HG03558 (cell line): ENCODE results near the gene PA2G4.
"Not testable (repeated sequence)": the region's sequence is repeated elsewhere in the genome, so short reads cannot be mapped to it uniquely, and the experiment has no call there.

Experiments used
- ATAC-seq: cut with Tn5 transposase; IDR thresholded peaks from one replicate; pipeline ENCODE4 v1.9.1; 2021; ENCODE audit warnings: moderate number of reproducible peaks; ENCODE audit not compliant: unreplicated experiment; ENCODE audit errors: extremely low read depth

PA2G4 gene

GRCh38 chr12:56104109-56104814 is at the start of gene PA2G4:
Gene PA2G4, plus strand, starts transcription at chr12:56104559. Its CDS starts 179 bp downstream, at chr12:56104738.
- ATAC-seq: peak; percentile 95

DNA sequence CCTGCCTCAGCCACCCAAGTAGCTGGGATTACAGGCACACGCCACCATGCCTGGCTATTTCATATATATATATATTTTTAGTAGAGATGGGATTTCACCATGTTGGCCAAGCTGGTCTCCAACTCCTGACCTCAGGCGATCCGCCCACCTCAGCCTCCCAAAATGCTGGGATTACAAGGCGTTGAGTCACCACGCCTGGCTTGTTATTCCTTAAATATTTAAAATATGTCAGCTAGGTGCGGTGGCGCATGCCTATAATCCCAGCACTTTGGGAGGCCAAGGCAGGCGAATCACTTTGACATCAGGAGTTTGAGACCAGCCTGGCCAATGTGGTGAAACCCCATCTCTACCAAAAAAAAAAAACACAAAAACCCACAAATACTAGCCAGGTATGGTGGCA is 44.4 kb upstream of the PA2G4 start:
- ATAC-seq: not testable (repeated sequence)

- ATAC-seq: no peak
Observed at GRCh38 chr12:56061982-56062381, 42.4 kb upstream of the PA2G4 start.

- no peak for ATAC-seq
Observed at GRCh38 chr12:56062996-56063395, 41.4 kb upstream of the PA2G4 start.

DNA sequence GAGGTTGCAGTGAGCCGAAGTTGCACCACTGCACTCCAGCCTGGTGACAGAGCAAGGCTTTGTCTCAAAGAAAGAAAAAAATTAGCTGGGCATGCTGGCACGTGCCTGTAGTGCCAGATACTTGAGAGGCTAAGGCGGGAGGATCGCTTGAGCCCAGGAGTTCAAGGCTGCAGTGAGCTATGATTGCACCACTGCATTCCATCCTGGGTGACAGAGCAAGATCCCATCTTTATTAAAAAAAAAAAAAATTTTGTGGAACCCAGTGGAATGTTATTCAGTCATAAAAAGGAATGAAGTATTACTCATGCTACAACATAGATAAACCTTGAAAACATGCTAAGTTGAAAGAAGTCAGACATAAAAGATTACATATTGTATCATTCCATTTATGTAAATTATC is 32.7 kb upstream of the PA2G4 start:
- no peak for ATAC-seq

DNA sequence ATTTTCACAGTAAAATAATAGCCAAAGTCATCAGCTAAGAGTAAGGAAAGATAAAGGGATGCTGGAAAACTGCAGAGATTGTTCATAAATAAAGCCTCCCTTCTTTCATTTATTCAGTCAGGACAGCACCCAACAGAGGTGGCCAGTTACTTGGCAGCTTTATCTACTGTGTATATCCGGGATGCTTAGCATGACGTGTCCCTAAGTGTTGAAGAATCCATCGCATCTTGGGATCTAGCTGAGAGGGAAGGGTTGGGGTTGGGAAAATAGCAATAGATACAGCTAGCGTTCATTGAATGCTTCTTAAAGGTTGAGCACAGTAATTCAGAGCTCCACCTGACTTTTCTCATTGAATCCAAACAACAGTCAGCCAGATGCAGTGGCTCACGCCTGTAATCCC is 30.0 kb upstream of the PA2G4 start:
- ATAC-seq: no peak

DNA sequence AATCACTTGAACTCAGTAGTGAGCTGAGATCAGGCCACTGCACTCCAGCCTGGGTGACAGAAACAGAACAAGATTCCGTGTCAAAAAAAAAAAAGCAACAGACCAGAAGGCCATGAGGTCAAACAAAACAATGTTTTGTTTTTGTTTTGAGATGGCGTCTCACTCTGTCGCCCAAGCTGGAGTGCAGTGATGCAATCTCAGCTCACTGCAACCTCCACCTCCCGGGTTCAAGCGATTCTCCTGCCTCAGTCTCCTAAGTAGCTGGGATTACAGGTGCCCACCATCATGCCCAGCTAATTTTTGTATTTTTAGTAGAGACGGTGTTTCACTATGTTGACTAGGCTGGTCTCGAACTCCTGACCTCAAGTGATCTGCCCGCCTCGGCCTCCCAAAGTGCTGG is 26.4 kb upstream of the PA2G4 start:
- ATAC-seq: not testable (repeated sequence)

- no peak for ATAC-seq
Observed at GRCh38 chr12:56078427-56078826, 25.9 kb upstream of the PA2G4 start.

- no peak for ATAC-seq
Observed at GRCh38 chr12:56078931-56079722, 25.2 kb upstream of the PA2G4 start.

DNA sequence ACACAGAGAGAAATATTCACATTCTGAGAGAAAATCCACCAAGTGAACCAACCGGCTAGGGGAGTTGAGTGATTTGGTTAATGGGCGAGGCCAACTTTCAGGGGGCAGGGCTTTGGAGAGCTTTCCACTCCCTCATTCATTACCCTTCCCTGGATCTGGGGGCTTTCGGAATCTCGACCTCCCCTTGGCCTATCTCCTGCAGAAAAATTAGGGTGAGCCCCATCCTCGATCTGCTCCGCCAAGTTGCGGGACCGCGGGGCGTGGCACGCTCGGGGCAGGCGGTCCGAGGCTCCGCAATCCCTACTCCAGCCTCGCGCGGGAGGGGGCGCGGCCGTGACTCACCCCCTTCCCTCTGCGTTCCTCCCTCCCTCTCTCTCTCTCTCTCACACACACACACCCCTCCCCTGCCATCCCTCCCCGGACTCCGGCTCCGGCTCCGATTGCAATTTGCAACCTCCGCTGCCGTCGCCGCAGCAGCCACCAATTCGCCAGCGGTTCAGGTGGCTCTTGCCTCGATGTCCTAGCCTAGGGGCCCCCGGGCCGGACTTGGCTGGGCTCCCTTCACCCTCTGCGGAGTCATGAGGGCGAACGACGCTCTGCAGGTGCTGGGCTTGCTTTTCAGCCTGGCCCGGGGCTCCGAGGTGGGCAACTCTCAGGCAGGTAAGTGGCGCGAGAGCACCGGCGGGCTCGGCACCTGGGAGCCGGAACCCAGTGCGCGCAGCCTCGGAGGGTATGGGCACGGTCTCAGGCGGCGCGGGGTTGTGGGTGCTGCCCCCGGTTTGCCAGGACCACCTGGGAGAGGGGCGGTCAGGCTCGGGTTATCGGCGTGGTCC is 24.4 kb upstream of the PA2G4 start, which contains the start of gene ERBB3:
Gene ERBB3, plus strand, starts transcription at position 443 of the 833 bp plus-strand sequence. Its CDS starts 136 bp downstream, at position 579.
- no peak for ATAC-seq

DNA sequence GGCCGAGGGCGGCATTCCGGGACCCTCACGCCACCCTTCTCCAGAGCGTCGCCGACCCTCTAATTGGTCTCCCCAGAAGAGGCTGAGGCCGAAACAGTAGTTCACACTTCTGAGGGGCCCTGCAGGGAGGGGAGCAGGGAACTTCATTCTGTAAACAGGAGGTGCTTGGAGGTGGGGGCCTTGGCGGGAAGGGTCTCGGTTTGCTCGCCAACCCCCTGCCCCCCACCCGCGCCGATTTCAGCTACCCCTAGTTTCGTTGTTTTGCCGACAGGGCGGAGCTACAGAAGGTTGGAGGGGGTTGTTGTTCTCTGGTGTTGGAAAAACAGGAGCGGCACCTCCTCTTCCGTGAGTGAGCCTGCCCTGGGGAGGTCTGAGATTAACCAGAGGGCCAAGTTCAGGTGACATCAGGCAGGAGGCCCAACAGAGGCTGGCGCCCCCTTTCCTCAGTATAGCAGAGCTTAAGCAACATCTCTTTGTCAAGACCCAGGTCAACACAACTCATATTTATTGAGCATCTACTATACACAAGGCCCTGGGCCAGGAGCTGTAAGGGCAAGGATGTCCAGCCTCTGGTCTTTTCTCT is 23.7 kb upstream of the PA2G4 start:
- ATAC-seq: no peak

DNA sequence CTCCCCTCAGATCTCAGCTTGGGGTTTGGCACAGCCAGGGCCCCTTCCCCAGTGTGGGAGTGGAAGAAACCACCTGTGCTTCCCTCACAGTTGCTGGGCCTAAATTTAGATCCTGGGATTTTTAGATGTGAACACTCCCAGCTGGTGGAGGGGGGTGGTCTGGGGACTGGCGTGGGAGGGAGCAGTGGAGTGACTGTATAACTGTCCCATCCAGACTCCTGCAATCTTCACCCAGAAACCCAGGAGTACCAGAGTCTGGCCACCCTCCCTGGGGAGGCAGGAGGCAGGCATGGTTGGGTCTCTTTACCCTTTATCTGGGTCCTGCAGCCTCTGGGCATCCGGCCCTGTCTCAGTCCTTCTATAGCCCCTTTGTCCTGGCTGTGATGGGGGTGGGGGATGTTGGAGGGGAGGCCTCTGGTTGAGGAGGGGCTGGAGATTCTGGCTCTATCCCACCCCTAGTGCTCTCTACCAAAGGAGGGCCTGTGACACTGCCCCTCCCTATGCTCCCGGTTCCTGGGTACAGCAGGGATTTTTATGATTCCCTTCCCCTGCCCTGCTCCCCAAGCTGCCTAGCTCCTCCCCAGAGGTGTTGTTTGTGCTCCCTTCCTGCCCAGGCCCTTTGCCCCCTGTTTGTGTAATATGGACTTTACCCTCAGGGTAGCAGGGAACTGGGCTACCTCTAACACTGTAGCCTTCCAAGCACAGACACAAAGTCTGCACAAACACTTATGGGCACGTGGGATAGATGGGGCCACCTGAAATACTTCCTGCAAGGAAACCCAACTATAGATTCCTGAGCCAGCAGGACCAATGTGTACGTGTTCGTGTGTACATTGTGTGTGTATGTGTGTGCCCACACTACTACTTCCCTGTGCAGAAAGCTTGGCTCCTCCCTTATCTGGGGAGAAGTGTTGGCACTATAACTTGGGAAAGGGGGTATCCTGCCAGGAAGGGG is 22.7 kb upstream of the PA2G4 start:
- ATAC-seq: no peak

- ATAC-seq: no peak
Observed at GRCh38 chr12:56082382-56082781, 22.0 kb upstream of the PA2G4 start.

- ATAC-seq: no peak
Observed at GRCh38 chr12:56082967-56083366, 21.4 kb upstream of the PA2G4 start.

GRCh38 chr12:56084958-56085543 is 19.3 kb upstream of the PA2G4 start:
- no peak for ATAC-seq

- ATAC-seq: no peak
Observed at GRCh38 chr12:56086096-56086495, 18.3 kb upstream of the PA2G4 start.

DNA sequence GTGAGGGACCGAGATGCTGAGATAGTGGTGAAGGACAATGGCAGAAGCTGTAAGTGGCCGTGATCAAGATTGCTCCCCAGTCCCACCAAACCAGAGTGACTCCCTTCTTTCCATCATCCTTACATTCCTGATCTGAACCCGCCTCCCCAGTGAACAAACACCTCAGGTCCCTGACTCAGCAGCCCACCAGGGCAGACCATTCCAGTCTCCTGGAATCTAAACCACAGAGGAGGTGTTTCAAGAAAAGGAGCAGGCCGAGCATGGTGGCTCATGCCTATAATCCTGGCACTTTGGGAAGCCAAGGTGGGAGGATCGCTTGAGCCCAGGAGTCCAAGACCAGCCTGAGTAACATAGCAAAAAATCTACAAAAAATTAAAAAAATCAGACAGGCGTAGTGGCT is 17.8 kb upstream of the PA2G4 start:
- ATAC-seq: no peak

DNA sequence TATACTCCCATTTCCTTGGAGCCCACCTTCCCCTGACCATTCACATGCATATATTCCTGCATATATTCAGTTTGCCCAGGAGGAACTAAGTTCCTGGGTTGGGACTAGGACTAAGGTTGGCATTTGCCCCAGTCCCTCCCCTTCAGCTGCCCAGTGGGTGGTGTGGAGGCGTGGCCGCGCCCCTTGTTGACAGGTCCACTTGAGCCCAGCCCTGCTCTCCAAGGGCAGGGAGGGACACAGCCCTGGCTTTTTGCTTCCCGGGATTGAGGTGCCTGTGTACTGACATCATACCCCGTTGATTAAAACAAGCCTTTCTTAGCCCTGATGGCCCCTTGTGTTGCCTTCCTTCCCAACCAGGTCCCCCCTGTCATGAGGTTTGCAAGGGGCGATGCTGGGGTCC is 17.1 kb upstream of the PA2G4 start:
- no peak for ATAC-seq

DNA sequence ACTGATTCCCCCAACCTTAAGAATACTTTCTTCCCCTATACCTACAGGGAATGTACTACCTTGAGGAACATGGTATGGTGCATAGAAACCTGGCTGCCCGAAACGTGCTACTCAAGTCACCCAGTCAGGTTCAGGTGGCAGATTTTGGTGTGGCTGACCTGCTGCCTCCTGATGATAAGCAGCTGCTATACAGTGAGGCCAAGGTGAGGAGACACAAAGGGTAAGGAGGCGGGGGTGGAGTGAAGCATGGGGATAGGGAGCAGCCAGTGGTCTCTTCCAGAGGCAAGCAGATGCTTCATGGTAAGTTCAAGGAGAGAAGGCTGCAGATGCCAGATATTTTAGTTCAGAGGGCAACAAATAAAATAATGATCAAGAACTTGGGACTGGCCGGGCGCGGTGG is 6.6 kb upstream of the PA2G4 start:
- ATAC-seq: no peak
